ENCODE measurements around the gene SLC35G4. TPM values are rescaled to one million over a fixed set of nuclear protein-coding genes. Genes with fewer than 3 reads are reported as not detected.

The SLC35G4 gene
- total RNA-seq, 1 donor from 2014 or later = not detected

GRCh38 chr18:11657554-11657953 is 48.2 kb downstream of the SLC35G4 start:
- Mint-ChIP-seq H3K27ac (ENCODE audit: unreplicated experiment) (no peak overlapping the region), H3K27me3 (ENCODE audit: unreplicated experiment) (peaks cover 4% of the 10 kb centered on the region), H3K36me3 (ENCODE audit: unreplicated experiment) (no peaks in the 10 kb centered on the region), H3K9me3 (ENCODE audit: unreplicated experiment) (no peaks in the 10 kb centered on the region), H3K4me3 (ENCODE audit: unreplicated experiment) (no peak overlapping the region), H3K4me1 (ENCODE audit: low read depth, unreplicated experiment) (peaks cover 5% of the 10 kb centered on the region)
- TF ChIP-seq CTCF (IDR thresholded peaks at IDR 0.05; ENCODE audit: partially characterized antibody, unreplicated experiment) = no peak
- no peak for DNase-seq

- Mint-ChIP-seq H3K4me1 (ENCODE audit: low read depth, unreplicated experiment) (peaks cover 5% of the 10 kb centered on the region), H3K9me3 (ENCODE audit: unreplicated experiment) (no peaks in the 10 kb centered on the region), H3K4me3 (ENCODE audit: unreplicated experiment) (no peak overlapping the region), H3K36me3 (ENCODE audit: unreplicated experiment) (no peaks in the 10 kb centered on the region), H3K27ac (ENCODE audit: unreplicated experiment) (peak overlapping the region; percentile 8), H3K27me3 (ENCODE audit: unreplicated experiment) (peaks cover 4% of the 10 kb centered on the region)
- DNase-seq = no peak
- TF ChIP-seq CTCF (IDR thresholded peaks at IDR 0.05; ENCODE audit: partially characterized antibody, unreplicated experiment) = no peak
Observed at GRCh38 chr18:11658019-11658418, 48.6 kb downstream of the SLC35G4 start.

GRCh38 chr18:11658989-11659388 is 49.6 kb downstream of the SLC35G4 start:
- Mint-ChIP-seq H3K4me1 (ENCODE audit: low read depth, unreplicated experiment) (peaks cover 5% of the 10 kb centered on the region), H3K36me3 (ENCODE audit: unreplicated experiment) (no peaks in the 10 kb centered on the region)

More at GRCh38 chr18:11658989-11659388, 49.6 kb downstream of the SLC35G4 start:
- no peak for TF ChIP-seq CTCF (IDR thresholded peaks at IDR 0.05; ENCODE audit: partially characterized antibody, unreplicated experiment)
- H3K4me3 Mint-ChIP-seq (ENCODE audit: unreplicated experiment) = no peak overlapping the region
- no peak overlapping the region for H3K27ac Mint-ChIP-seq (ENCODE audit: unreplicated experiment)
- H3K27me3 Mint-ChIP-seq (ENCODE audit: unreplicated experiment) = peaks cover 4% of the 10 kb centered on the region
- no peaks in the 10 kb centered on the region for H3K9me3 Mint-ChIP-seq (ENCODE audit: unreplicated experiment)
- no peak for DNase-seq

Small RNA genes lying within 50 kb of the gene (microRNA-seq; reads per million reads assigned to microRNA genes)
- gene MIR7153 (ENCODE audit: unreplicated experiment) = not detected

Other genes with a start within 250 kb of the SLC35G4 start
- 52.5 TPM for gene GNAL, start 79.7 kb downstream of the SLC35G4 start, total RNA-seq (ENCODE audit: unreplicated experiment)
- 56.1 TPM for gene CHMP1B, start 241.8 kb downstream of the SLC35G4 start, total RNA-seq (ENCODE audit: unreplicated experiment)

All from glutamatergic neuron (in vitro differentiated cells).